T-cell (primary cell): ENCODE results near the gene FOXC1. TPM values are rescaled to one million over a fixed set of nuclear protein-coding genes. Genes with fewer than 3 reads are reported as not detected.

Experiments used
- ATAC-seq, 4 experiments: fragments of 200-7000 bp in 3 of 4; fragments of 150-1000 bp in 1 of 4; cut with Tn5 transposase; replicated peaks in 1 of 4; 1 replicate in 3 of 4; 2 replicates in 1 of 4; pipeline ENCODE4 v1.10.0; 2021; ENCODE audit warnings: moderate library complexity in 3 of 4, mild to moderate bottlenecking in 2 of 4, moderate number of reproducible peaks in 1 of 4
- CTCF ChIA-PET, 2 donors: fragments of 300-600 bp; sonication (Branson Sonifier 250); formaldehyde crosslinking; loops; one replicate each; lab custom pipeline; 2022; ENCODE audit warnings: antibody characterized with exemption in 2 of 2; lab: Charles Lee
- POLR2A ChIA-PET, 2 donors: fragments of 300-600 bp; sonication (Branson Sonifier 250); formaldehyde crosslinking; loops; one replicate each; lab custom pipeline; 2022; ENCODE audit warnings: antibody characterized with exemption in 2 of 2; lab: Charles Lee
- DNase-seq, 35 experiments: peaks; one replicate each; pipeline versions ENCODE4 v3.0.0 to v3.0.0-alpha.2; 2013 to 2023
- H3K27ac ChIP-seq: one replicate; pipeline ENCODE4 v1.5.1; 2013; ENCODE audit warnings: low read length
- H3K27me3 ChIP-seq, 2 experiments: replicated peaks in 1 of 2; 1 replicate in 1 of 2; 2 replicates in 1 of 2; pipeline versions ENCODE4 v1.6.1 to v1.7.0; 2013; ENCODE audit warnings: low read length in 1 of 2, mixed read lengths in 1 of 2; ENCODE audit not compliant: control insufficient read depth in 2 of 2, insufficient read depth in 2 of 2; ENCODE audit errors: extremely low read depth in 1 of 2
- H3K36me3 ChIP-seq, 2 donors: 1 replicate in 1 of 2; 2 replicates in 1 of 2; pipeline versions ENCODE4 v1.6.1 to v1.7.0; 2013; ENCODE audit warnings: low read length in 1 of 2; ENCODE audit not compliant: control insufficient read depth in 2 of 2, insufficient read depth in 1 of 2; ENCODE audit errors: extremely low read depth in 1 of 2
- H3K4me1 ChIP-seq, 2 experiments: 1 replicate in 1 of 2; 2 replicates in 1 of 2; pipeline versions ENCODE4 v1.6.1 to v1.7.0; 2013; ENCODE audit warnings: low read length in 2 of 2, mixed read lengths in 1 of 2; ENCODE audit not compliant: insufficient read depth in 2 of 2, control insufficient read depth in 1 of 2; ENCODE audit errors: extremely low read depth in 1 of 2
- H3K4me3 ChIP-seq, 2 donors: 1 replicate in 1 of 2; 2 replicates in 1 of 2; pipeline versions ENCODE4 v1.5.1 to v1.7.0; 2013; ENCODE audit warnings: mild to moderate bottlenecking in 2 of 2, low read length in 1 of 2, moderate library complexity in 1 of 2; ENCODE audit not compliant: control insufficient read depth in 1 of 2; ENCODE audit errors: extremely low read depth in 1 of 2
- H3K9me3 ChIP-seq: 2 replicates; pipeline ENCODE4 v1.7.0; 2013
- H3K27ac Mint-ChIP-seq, 2 donors: one replicate each; pipeline ENCODE4 v1.8.0; 2020 to 2021; ENCODE audit warnings: mild to moderate bottlenecking in 2 of 2, mixed read lengths in 2 of 2
- H3K27me3 Mint-ChIP-seq, 2 donors: one replicate each; pipeline ENCODE4 v1.8.0; 2021 to 2022; ENCODE audit warnings: mixed read lengths in 2 of 2
- H3K36me3 Mint-ChIP-seq: one replicate; pipeline ENCODE4 v1.8.0; 2021; ENCODE audit warnings: mixed read lengths
- H3K4me1 Mint-ChIP-seq, 3 donors: one replicate each; pipeline ENCODE4 v1.8.0; 2020 to 2022; ENCODE audit warnings: mixed read lengths in 3 of 3, mild to moderate bottlenecking in 1 of 3
- H3K4me3 Mint-ChIP-seq, 3 donors: one replicate each; pipeline ENCODE4 v1.8.0; 2020 to 2022; ENCODE audit warnings: mild to moderate bottlenecking in 3 of 3, mixed read lengths in 3 of 3, moderate library complexity in 3 of 3
- H3K9me3 Mint-ChIP-seq, 3 donors: one replicate each; pipeline ENCODE4 v1.8.0; 2020 to 2022; ENCODE audit warnings: mixed read lengths in 3 of 3
- WGBS: methylation state at CpG from one replicate; pipeline ENCODE4 v1.1.5; 2013; ENCODE audit warnings: missing lambda C conversion rate; ENCODE audit not compliant: insufficient coverage; 5-methylcytosine and 5-hydroxymethylcytosine counted together
- total RNA-seq, 35 experiments: library from RNA in 6 of 35; stranded (reverse) in 6 of 35; fragments of 120-200 nt in 1 of 35; gene quantifications; one replicate each; pipeline versions ENCODE4 v1.2.1 to v1.2.4 and lab custom pipeline; 2013 to 2026

FOXC1 gene
- total RNA-seq, 5 donors from 2014 or later (not counting 1 experiment from before 2014, with no cell fraction given): 0.09 to 0.15 (median 0.12) TPM; not detected in 2

DNA sequence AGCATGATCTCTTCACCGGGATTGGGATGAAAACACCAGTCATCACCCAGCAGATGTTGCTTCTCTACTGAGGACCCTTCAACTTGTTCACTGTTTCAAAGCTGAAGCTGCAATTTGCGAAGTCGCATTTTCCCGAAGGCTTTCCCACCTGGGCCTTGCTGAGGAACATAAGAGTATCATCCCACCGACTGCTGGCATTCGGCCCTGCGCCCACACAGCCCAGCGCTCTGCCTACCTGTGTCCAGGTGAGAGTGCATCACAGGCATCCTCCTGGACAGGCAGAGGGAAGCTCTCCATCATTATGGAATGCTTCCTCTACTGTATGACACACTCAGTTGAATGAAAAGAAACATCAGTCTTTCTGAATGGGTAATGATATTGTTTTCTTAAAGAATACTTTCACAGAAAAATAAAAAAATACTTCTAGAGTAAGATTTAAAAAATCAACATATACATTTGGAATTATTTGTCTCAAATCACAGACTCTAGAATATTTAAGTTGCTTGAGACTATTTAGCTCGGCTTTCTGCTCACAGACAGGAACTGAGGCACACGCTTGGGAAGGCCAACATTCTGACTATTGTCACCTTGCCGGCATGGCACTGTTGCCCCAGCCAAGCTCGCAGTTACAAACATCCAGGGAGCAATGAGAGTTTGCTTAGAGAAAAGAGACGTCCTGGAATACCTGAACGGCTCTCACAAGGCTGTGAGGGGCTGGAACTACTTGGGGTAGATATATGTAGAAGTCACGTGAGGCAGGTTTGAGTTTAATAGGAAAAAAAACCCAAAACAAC, 48.7 kb downstream of the FOXC1 start:
- no peaks in the 10 kb centered on the region for H3K4me1 ChIP-seq
- POLR2A ChIA-PET: no interaction called here
- no peak for DNase-seq
- no peak overlapping the region for H3K4me3 Mint-ChIP-seq
- 100% methylated on average over 8 of the region's 15 CpGs for WGBS
- ATAC-seq: no peak
- H3K4me1 Mint-ChIP-seq: no peaks in the 10 kb centered on the region
- no peak overlapping the region for H3K27ac Mint-ChIP-seq
- H3K27me3 ChIP-seq: no peaks in the 10 kb centered on the region
- no peak overlapping the region for H3K27ac ChIP-seq
- no peaks in the 10 kb centered on the region for H3K36me3 ChIP-seq
- peaks cover 12% of the 10 kb centered on the region for H3K36me3 Mint-ChIP-seq
- no peaks in the 10 kb centered on the region for H3K27me3 Mint-ChIP-seq
- no peaks in the 10 kb centered on the region for H3K9me3 Mint-ChIP-seq
- H3K9me3 ChIP-seq: no peaks in the 10 kb centered on the region
- CTCF ChIA-PET: interaction anchor here in 1 of 2 donors (0.7 kb wide), 1 partner anchor 132 kb away, joined by 9 read pairs; no protein-coding TSS in a partner anchor
- no peak overlapping the region for H3K4me3 ChIP-seq

DNA sequence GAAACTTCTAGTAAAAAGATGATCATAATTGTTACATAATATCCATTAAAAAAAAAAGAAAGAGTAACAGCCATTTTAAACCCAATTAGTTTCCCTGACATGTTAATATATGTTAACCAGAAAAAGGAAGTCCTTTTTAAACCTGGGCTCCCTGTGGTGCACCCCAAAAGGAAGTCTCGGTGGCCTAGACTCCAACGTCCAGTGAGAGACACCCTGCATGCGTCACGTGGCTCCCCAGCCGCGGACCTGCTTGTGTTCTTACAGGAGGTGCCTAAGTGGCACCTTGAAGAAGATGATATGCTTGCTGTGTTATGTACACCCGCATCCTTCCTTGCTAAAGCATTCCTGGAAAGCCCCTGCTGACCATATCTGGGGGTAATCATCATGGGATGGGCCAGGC, 50.1 kb downstream of the FOXC1 start:
- no peak overlapping the region for H3K4me3 ChIP-seq
- H3K27ac ChIP-seq: no peak overlapping the region
- H3K9me3 ChIP-seq: no peaks in the 10 kb centered on the region
- no peaks in the 10 kb centered on the region for H3K27me3 ChIP-seq
- no peaks in the 10 kb centered on the region for H3K4me1 ChIP-seq
- ChIA-PET POLR2A (no interaction called here), CTCF (no interaction called here)
- no peak for DNase-seq
- ATAC-seq: no peak
- Mint-ChIP-seq H3K36me3 (peaks cover 9% of the 10 kb centered on the region), H3K9me3 (no peaks in the 10 kb centered on the region), H3K4me3 (no peak overlapping the region), H3K27ac (no peak overlapping the region), H3K27me3 (no peaks in the 10 kb centered on the region), H3K4me1 (no peaks in the 10 kb centered on the region)
- H3K36me3 ChIP-seq: no peaks in the 10 kb centered on the region
- WGBS: 49% methylated on average over 6 of the region's 7 CpGs

DNA sequence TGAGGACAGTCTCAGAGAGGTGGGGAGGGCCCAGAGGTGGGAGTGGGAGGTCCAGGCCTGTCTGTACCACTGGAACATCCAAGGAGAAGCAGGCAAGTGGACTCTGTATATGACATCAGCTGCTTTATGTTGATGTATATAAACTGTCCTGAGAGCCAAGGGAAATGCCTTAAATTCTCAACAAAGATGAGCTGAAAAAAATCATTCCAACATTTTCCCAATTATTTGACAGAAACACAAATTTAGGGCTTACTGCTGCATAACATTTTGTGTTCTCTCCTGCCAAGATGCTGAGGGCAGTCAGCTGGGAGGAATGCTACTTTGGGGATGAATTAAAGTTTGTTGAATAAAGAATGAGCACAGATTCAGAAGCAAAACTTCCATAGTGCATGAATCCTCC, 52.8 kb downstream of the FOXC1 start:
- ChIA-PET POLR2A (no interaction called here), CTCF (no interaction called here)
- Mint-ChIP-seq H3K27me3 (no peaks in the 10 kb centered on the region), H3K36me3 (peaks cover 11% of the 10 kb centered on the region), H3K9me3 (no peaks in the 10 kb centered on the region), H3K4me1 (no peaks in the 10 kb centered on the region), H3K4me3 (no peak overlapping the region), H3K27ac (no peak overlapping the region)
- H3K36me3 ChIP-seq: no peaks in the 10 kb centered on the region
- H3K27me3 ChIP-seq: no peaks in the 10 kb centered on the region
- ATAC-seq (no peak), DNase-seq (no peak)
- no peak overlapping the region for H3K4me3 ChIP-seq
- H3K27ac ChIP-seq: no peak overlapping the region
- H3K9me3 ChIP-seq: no peaks in the 10 kb centered on the region
- no peaks in the 10 kb centered on the region for H3K4me1 ChIP-seq

Other genes starting within 250 kb of the FOXC1 start
- gene FOXF2, start 220.3 kb upstream of the FOXC1 start, total RNA-seq: not detected